ENCODE results near the gene IGIP.

GRCh38 chr5:140103154-140103553 lies 22.6 kb upstream of the IGIP start:
- TF ChIP-seq CTCF (IDR thresholded peaks at IDR 0.05; ENCODE audit: low read depth, low read length, missing input control) (no peak), TAF1 (conservative IDR thresholded peaks at IDR 0.05) (no peak), GABPA (IDR thresholded peaks at IDR 0.05 in 1 of 2, conservative IDR thresholded peaks at IDR 0.05 in 1 of 2) (no peak), HNF4G (IDR thresholded peaks at IDR 0.05) (no peak), JUND (IDR thresholded peaks at IDR 0.05) (no peak), SP1 (IDR thresholded peaks at IDR 0.05) (no peak), MAX (IDR thresholded peaks at IDR 0.05) (no peak), RXRA (IDR thresholded peaks at IDR 0.05) (no peak), RAD21 (IDR thresholded peaks at IDR 0.05) (no peak), HNF4A (conservative IDR thresholded peaks at IDR 0.05) (no peak), EGR1 (IDR thresholded peaks at IDR 0.05; ENCODE audit: low read depth in 2 of 2) (no peak), ATF3 (IDR thresholded peaks at IDR 0.05) (no peak)
- TF ChIP-seq, protein P1, sequence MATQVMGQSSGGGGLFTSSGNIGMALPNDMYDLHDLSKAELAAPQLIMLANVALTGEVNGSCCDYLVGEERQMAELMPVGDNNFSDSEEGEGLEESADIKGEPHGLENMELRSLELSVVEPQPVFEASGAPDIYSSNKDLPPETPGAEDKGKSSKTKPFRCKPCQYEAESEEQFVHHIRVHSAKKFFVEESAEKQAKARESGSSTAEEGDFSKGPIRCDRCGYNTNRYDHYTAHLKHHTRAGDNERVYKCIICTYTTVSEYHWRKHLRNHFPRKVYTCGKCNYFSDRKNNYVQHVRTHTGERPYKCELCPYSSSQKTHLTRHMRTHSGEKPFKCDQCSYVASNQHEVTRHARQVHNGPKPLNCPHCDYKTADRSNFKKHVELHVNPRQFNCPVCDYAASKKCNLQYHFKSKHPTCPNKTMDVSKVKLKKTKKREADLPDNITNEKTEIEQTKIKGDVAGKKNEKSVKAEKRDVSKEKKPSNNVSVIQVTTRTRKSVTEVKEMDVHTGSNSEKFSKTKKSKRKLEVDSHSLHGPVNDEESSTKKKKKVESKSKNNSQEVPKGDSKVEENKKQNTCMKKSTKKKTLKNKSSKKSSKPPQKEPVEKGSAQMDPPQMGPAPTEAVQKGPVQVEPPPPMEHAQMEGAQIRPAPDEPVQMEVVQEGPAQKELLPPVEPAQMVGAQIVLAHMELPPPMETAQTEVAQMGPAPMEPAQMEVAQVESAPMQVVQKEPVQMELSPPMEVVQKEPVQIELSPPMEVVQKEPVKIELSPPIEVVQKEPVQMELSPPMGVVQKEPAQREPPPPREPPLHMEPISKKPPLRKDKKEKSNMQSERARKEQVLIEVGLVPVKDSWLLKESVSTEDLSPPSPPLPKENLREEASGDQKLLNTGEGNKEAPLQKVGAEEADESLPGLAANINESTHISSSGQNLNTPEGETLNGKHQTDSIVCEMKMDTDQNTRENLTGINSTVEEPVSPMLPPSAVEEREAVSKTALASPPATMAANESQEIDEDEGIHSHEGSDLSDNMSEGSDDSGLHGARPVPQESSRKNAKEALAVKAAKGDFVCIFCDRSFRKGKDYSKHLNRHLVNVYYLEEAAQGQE (IDR thresholded peaks at IDR 0.05) = no peak

Measured in liver (tissue), 3 donors.